Kasumi-1 (cell line): Measurements from ENCODE around the gene PLPP4.

ENCODE experiments used
- DNase-seq, 2 experiments: peaks; one replicate each; lab custom pipeline; 2025; lab: John Stamatoyannopoulos, UW

Gene PLPP4

DNA sequence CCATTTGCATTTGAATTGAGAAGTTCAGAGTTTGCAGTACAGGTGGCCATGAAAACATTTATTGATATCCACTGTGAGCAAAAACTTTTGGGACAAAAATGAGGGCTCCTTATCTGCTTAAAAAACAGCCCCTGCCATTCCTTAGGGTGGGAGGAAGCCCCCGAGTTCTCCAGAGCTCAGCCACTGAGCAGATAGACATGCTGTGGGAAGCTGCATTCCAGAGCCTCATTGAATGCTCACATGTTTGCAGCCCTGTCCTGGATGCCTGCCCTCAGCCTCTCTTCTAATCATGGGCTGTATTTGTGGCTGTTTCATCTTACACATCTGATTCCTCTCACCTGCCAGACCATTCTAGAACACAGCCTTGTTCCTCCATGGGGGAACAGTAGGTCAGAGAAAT lies 33.3 kb downstream of the PLPP4 start:
- no peak for DNase-seq

DNA sequence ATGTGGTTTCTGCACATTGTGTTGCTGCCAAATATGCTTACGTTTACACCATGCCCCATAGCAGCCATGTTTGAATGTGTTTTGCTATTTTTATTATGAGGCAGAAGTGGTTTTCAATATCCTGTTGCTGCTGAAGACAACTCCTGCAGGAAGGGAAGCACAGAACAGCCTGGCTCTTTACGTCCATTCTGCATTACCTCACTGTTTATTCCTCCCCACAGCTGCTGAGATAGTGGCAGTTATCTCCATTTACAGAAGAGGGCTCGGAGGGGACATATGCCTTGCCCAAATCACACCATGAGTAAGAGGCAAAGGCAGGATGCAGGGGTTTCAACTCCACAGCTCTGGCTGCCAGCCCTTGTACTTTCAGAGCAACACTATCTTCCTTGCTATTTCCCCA lies 35.3 kb downstream of the PLPP4 start:
- no peak for DNase-seq

DNA sequence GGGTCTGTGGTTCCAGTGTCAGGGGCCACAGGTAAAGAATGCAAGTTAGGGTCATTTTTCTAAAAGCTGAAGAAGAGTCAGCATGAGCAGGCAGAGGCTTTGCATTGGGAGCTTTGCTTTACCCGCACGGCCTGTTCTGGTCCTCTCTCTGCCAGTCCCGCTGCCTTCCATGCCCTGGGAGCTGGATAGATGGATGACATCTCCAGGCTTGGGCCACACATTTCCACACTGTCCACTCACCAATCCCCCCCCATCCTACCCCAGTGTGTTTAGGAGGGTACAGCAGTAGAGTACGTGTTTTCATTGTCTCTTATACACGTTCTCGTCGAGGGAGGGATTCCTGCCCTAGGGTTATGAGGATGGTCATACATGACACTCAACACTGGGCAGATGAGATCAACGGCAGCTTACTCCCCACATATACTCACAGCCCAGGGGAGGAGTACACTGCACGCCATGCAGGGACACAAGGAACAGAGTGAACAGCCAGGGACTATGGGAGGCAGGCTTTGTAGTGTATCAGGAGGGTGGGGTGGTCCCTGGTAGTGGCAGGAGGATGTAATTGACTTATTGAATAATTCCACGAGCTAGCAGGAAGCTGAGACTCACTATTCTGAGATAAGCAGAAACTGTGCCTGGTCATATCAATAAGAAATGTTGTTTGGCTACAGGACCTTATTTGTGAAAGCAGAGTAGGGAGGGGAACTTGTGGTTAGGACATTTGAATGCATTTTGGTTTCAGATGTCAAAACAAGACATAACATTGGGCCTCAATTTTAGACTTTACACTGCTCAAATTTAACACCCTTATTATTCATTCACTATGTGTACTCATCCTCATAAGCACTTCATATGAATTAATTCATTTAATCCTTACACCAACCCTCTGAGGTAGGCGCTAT lies 36.6 kb downstream of the PLPP4 start:
- no peak for DNase-seq

DNA sequence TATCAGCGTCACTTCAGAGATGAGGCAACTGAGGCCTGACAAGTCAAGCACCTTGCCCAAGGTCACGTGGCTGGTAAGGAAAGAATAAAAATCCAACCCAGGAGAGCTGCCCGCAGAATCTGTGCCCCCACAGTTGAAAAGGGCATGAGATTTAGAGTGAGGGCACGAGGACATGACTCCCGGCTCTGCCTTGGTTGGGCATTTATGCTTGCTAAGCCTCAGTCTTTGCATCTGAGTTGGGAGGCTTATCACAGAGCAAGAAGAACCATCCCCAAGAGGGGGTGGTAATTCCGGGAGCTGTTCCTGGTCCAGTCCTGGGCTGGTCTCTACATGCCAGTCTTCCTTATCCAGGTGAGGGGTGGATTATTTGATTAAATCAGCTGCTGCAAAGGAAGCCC lies 37.3 kb downstream of the PLPP4 start:
- no peak for DNase-seq

DNA sequence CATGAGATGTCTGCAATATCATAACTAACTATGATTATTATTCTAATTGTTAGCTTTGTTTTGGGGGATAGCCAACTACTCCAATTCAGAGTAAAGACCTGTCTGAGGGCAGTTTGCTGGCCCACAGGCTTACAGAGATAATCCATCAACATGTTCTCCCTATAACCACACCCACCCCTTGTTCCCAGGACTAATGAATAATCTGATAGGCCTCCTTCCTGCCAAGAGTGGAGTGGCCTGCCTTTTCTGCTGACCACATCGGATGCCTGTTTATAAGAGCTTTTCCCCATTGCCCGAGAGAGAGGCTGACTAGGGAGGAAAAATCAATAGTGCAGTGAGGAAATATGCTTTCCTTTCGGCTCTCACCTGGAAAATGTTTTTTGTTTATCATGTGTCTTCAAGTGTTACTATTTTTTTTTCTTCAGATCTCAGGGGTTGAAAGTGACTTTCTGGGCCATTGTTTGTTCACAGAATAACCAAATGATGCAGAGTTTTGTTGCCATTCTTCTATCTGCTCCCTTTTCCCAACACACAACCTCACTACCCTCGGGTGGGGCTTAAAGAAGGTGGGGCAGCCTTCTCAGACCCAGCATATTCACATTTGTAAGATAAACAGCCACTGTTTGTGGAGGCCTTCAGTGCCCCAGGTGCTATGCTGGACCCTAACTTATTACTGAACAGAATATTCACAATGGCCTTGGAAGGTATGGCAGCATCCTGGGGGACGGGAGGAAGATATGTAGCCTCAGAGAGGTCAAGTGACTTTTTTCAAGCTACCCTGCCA lies 38.4 kb downstream of the PLPP4 start:
- DNase-seq, result no peak

DNA sequence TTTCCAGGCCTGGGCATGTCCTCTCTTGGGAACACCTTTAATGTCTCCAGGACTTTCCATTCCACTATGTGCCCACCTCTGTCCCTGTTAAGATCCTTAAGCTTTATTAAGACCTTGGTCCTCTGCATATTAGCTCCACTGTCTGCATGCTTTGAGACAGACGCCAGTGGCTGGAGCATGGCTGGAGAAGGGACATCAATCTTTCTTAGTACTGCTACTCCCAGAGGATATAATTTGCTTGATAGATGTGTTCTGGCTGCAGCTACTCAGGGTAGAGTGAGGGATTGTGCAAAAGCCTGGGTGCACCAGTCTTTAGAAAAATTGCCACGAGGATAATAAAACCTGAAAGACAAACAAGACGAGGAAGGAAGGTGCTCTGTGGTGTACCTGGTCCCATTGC lies 42.9 kb downstream of the PLPP4 start:
- no peak for DNase-seq

DNA sequence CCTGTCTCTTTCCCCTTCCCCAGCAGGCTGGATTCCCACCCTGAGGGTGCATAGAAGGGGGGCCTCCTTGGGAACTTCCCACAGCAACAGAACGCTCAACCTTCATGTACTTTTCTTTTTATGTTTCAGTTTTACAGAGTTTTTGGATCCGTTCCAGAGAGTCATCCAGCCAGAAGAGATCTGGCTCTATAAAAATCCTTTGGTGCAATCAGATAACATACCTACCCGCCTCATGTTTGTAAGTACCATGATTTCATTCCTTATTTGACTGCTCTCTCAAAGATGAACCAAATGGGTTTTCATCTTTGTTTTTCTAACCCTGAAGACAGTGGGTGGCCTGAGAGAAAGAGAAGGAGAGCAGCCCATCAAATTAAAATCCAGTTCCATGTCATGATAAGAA lies 46.7 kb downstream of the PLPP4 start:
- no peak for DNase-seq

DNA sequence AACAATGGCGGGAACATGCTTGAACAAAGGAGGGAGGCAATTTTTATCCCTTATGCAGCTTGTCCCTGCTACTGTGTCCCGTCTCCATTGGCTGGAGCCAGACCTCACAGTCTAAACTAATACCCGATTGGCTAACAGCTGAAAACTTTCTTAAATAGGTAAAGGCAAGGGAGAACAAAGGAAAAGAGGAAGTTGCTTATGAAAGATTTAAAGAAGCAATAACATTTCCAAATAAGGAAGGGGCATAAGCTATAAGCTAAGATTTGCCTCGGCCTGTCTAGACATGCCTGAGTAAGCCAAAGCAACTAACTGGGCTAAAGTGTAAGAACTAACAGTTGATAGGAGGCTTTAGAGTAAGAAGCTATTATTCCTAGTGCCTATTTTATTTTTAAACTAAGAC lies 47.2 kb downstream of the PLPP4 start:
- DNase-seq, result peak; percentile 3 to 5

DNA sequence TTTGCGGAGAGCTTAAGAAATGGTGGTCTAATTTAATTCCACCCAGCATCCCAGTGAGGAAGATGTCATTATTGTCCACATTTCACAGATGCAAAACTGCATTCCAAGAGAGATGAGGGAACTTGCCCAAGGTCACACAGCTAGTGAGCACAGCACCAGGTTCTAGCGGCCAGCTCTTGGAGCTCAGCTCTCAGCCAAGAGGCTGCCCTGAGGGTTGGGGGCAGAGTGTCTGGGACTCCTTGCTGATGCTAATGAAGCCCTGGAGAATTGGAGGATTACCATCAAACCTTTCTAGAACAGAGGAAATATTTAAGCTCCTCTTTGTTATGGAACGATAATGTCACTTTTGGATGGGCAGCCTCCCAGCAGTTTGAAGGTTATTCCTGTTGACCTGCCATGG lies 48.0 kb downstream of the PLPP4 start:
- no peak for DNase-seq

DNA sequence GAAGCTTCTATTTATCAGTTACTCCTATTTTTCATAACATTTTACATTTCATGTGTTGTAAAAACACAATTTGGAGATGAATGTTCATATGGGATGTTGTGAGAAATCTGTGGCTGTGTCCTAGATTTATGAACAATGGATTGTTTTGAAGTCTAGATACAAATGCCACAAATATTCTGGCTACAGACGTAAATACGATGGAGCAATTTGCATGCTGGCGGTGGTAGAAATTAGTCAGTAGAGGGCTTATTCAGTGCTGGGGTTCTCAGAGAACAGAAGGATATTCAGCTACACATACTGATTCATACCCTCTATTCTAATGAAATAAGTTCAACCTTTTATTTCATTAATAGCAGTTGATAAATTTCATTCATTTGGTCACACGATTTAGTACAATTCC lies 48.8 kb downstream of the PLPP4 start:
- no peak for DNase-seq

DNA sequence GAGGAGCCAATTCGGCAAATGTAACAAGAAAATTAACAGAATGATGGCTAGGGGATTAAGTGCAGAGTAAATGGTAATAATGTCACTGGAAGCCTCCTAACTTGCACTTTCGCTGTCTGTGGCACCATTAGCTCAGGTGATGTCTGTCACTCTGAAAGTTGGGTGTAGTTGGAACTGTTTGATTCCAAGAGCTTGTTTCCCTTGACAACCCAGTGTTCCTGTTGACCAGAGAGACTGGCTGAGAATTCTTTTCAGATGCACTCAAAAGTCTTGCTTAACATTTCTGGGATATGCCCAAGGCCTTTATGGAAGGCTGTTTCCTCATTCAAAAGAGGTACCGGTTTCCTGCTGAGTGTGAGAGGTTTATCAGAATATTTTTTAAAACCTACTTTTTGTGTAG lies 49.6 kb downstream of the PLPP4 start:
- no peak for DNase-seq

DNA sequence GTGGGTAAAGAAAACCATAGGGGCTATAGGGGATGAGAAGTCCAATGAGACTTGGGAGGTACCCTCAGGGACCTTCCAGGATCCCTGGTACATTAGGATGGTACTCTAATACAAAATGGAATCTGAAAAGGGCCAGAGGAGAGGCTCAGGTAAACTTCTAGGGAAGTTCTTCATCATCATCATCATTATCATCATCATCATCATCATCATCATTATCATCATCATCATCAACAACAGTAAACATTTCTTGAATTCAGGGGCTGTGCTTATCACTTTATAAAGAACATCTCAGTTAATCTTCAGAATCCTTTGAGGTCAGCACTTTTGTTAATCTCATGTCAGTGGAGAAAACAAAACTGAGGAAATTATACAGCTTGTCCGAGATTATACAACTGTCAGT lies 50.1 kb downstream of the PLPP4 start:
- DNase-seq, result no peak

DNA sequence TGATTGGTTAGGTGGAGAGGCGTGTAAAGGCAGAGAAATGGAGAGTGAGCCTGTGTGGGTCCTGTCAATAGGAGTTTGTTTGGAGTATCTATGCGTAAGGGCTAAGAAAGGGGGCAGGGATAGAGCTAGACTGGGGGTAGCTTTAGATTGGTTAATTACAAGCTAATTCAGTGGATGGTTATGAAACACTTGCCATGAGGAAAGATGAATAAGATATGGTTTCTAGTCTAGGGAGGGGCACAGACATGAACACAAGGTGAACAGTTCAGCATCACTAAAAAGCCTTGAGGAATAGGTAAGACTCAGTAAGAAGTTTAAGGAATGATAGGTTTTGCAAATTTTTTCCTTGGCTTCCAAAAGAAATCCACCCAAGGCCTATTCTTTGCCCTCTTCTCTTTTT lies 50.6 kb downstream of the PLPP4 start:
- no peak for DNase-seq

DNA sequence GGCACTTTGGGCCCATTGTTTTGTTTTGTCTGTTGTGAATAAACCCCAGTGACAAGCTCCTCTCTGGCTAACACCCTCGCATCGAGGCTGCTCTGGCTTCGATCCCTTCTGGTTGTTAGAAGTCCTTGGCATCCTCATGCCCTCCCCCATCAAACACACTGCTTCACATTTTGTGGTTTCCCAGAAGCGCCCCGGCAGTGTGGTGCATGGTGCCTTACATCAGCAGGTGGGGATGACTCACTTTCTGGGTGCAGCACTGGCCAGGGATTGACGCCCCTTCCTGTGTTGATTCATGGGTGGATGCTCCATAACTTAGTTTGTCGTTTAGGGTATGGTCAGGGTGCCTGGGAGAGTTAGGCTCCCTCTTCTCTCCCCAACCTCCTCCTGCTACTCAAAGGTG lies 51.4 kb downstream of the PLPP4 start:
- no peak for DNase-seq

DNA sequence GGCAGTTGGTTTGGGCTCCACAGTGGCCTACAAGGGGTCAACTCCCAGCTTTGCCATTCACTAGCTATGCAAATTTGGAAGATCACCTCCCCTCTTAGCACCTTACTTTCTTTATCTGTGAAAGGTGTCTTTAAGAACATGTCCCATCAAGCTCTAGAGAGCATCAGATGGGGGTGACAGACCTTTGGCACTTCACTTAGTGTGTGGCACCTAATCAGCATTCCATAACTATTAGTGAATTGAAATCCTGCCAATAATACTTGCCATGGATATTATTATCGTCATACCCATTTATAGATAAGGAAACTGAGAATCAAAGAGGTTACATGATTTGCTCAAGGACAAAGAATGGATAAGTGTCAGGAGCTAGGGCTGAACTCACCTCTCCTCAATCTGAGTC lies 51.9 kb downstream of the PLPP4 start:
- no peak for DNase-seq

DNA sequence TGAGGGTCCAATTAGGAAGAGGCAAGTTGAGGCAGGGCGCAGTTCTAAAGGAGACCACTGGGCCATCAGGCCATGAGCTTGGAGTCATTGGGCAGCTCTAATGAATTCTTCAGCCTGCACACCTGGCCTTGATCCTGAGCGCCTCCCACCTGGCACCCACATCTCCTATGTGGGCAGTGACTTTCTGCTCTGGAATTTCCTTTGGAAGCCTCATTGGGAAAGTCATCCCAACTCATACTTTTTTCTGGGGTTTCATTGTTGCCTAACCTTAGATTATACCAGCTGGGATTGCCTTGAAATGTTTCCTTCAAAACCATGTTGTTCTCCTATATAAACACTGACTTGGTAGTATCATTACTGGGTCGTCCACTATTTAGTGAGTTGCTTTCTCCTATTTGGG lies 54.1 kb downstream of the PLPP4 start:
- no peak for DNase-seq

DNA sequence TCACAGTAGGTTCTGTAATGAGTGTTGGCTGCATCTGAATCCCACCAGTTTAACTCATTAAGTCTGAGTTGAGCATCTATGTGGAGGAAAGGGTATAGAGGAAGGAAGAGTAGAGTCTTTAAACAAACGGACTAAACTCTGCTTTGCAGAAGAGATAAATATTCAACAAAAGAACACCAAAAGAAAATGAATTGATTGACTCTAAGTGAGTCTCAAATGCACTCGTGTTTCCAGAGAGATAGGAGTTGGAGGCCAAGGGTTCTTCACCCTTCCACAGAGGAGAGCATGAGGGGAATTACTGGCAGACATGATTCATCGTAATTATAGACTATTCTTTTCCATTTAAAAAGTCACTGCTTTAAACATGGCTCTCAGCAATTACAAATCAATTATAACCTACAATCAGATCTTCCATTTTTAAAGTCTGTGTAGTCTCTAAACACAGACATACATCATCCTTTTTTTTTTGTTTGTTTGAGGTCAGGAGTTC lies 56.3 kb downstream of the PLPP4 start:
- DNase-seq, result no peak

DNA sequence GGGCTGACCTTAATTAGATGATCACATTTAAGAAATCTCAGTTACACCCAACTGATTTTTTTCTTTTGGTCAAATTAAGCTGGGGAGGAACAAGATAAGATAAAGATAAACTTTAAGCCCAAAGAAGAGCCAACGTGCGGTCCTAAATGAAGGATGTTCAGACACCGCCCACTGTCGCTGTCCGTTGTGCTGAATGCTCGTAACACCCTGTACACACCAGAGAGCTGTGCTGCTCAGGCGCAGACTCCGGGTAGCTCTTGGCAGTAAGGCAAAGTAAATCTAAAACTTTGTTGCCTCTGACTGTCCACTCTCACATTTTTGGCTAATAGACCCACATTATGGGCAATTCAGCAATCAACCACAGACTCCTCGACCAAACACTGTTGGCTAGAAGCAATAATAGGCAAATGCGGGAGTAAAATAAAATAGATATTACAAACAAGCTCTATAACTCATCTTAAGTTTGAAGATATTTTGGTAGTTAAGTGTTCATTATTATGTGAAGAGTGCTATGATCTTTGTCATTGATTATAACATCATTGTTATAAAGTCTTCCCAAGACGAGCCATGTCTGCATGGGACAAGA lies 57.1 kb downstream of the PLPP4 start:
- peak; percentile 8 to 34 for DNase-seq

DNA sequence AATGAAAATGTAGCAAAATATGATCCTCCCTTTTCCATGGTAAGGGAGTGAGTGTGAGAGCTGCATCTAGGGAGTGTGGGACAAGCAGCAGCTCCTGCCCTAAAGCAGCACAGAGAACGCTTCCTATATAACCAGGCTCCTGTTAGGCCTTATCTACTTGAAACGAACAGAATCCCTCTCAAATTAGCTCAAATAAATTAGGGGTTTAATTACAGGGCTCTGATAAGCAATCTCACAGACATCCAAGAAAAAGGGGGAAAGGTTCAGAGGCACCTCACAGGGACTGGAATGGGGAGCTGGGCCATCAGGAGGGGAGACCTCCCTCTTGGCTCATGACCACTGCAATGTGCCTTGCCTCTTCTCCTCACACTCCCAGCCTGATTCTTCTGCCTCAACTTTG lies 57.9 kb downstream of the PLPP4 start:
- DNase-seq, result no peak

DNA sequence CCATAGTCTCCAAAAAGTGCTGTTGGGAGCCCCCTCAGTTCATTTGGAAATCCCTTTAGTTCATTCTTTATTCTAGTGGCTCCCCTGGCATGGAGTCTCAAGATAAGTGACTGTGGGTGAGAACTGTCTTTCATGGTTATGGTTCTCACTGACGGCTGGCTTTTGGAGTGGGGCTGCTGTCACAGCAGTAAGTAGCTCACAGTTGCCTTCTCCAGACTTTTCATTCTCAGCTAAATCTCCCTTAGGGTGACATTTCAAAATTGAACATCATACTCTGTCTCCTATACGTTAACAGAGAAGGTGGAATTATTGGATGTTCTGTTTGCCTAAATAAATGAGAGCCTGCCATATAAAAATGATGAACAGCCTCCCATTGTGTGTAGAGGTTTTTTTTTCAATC lies 58.7 kb downstream of the PLPP4 start:
- DNase-seq, result no peak

DNA sequence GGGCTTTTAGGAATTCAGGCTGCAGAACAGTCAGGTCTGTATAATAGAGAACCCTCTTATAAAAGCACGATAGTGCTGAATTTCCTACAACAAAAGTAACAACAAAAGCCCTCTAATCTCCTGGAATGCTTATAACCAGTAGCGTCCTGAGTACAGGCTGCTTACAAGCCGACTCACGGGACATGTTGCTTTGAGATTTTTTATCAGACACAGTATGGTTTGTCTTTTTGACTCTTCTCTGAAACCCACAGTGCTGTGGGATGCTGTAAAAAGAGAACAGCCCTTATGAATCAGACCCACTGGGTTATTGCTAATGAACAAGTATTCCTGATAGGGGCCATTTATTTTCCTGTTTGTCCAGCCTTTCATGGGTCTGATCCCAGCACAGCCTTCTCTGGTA lies 59.4 kb downstream of the PLPP4 start:
- DNase-seq, result no peak

DNA sequence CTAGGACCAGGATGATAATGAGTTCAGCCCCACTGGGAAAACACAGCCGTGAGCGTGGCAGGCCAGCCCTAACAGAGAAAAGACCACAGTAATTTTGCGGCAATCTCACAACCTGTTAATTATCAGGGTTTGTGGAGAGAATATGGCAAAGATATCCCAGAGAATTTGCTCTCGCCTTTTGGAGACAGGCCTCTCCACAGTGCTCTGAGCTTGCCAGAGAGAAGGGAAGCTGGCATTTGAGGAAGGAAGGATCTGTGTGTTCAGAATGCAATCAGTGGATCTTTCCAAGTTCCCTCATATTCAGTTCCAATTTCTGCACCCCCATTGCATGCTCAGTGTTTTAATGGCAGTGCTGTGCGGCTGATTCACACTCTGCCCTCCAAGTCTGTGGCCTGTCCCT lies 60.2 kb downstream of the PLPP4 start:
- no peak for DNase-seq
